GM12801 (cell line): ENCODE data around the gene FBXO33.

Source experiments
- TF ChIP-seq, protein P1 (sequence below): IDR thresholded peaks from one replicate; pipeline ENCODE4 v1.5.1; 2011; ENCODE audit warnings: control low read depth; ENCODE audit not compliant: insufficient read length; ENCODE audit errors: extremely low read depth

The FBXO33 gene

DNA sequence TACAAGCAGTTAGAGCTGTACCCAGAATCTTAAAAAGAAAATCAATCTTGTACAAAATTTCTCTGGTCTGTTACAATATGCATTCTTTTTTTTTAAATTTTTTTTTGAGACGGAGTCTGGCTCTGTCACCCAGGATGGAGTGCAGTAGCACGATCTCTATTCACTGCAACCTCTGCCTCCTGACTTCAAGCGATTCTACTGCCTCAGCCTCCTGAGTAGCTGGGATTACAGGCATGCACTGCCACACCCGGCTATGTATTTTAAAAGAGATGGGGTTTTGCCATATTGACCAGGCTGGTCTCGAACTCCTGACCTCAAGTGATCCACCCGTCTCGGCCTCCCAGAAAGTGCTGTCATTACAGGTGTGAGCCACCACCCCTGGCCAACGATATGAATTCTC lies 4.1 kb downstream of the FBXO33 start:
- TF ChIP-seq, protein P1, sequence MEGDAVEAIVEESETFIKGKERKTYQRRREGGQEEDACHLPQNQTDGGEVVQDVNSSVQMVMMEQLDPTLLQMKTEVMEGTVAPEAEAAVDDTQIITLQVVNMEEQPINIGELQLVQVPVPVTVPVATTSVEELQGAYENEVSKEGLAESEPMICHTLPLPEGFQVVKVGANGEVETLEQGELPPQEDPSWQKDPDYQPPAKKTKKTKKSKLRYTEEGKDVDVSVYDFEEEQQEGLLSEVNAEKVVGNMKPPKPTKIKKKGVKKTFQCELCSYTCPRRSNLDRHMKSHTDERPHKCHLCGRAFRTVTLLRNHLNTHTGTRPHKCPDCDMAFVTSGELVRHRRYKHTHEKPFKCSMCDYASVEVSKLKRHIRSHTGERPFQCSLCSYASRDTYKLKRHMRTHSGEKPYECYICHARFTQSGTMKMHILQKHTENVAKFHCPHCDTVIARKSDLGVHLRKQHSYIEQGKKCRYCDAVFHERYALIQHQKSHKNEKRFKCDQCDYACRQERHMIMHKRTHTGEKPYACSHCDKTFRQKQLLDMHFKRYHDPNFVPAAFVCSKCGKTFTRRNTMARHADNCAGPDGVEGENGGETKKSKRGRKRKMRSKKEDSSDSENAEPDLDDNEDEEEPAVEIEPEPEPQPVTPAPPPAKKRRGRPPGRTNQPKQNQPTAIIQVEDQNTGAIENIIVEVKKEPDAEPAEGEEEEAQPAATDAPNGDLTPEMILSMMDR, result no peak

DNA sequence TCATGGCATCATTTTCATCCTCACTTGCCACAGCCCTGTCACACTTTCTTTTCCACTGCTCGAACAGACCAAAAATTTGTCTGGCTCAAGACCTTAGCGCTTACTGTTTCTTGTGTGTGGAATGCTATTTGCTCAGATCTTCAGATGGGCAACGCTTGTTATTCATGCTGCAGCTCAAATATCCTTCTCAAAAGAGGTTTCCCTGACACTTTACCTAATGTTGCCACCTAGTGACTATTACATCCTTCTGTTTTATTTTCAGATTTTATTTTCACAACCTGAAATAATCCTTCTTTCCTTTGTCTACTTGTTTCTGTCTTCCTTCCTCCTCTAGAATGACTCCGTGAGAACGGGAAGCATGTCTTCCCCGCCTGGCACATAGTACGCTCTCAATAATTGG lies 5.6 kb downstream of the FBXO33 start:
- TF ChIP-seq, protein P1, result no peak

DNA sequence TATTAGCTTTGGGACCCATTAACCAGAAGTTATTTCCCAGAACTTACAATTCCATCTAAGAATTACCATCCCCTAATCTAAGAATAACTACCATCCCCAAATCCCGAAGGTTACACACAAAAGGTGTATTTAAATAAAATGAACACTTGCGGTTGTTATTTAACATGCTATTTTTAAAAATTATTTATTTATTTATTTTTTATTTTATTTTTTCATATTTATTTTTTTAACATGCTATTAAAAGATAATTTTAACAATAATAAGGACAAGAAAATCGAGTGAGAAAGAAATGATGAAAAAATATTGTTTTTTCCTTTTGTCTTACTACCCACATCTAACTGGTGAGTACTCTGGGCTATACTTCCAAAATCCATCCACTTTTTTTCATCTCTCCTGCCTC lies 6.3 kb downstream of the FBXO33 start:
- TF ChIP-seq, protein P1, result no peak

DNA sequence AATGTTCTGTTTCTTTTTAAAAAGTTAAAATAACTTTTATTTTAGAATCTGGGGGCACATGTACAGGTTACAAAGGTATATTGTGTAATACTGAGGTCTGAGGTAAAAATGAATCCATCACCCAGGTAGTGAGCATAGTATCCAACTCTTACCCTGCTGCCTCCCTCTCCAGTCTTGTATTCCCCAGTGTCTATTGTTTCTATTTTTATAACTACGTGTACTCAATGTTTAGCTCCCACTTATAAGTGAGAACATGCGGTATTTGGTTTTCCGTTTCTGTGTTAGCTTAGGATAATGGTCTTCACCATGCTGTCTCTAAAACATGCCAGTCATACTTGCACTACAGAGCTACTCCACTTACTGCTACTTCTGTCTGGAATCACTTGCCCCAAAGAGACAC lies 8.4 kb downstream of the FBXO33 start:
- TF ChIP-seq, protein P1, result no peak

DNA sequence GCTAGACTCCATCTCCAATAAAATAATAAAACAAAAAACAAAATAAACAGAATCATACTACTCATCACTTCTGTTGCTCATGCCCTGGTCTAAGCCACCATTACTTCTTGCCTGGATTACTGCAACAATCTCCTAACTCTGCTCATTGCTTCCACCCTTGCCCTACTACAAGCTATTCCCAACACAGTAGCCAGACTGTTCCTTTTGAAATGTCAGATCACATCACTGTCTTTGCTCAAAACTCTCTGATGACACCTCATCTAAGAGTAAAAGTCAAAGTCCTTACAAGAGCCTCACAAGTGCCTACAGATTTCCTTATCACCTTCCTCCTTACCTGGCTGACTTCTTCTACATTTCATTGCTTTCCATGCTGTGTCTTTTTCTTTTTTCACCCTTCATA lies 10.0 kb downstream of the FBXO33 start:
- TF ChIP-seq, protein P1, result no peak

DNA sequence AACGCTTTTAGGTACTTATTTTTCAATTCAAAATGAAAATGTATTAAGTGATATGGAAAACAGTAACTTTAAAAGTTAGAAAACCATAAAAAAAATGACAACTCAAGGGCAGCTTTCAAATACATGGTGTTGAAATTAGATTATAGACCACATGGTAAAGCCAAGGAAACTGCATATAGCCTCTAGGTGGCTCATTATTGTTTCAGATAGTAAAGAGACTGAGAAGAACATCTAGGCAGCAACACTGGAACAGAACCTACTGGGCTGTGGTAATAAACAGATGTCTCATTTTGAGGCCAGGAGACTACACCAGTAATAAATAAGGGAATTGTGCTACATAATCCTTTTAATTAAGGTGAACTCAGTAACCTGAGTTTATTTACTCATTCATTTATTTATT lies 13.0 kb downstream of the FBXO33 start:
- TF ChIP-seq, protein P1, result no peak

DNA sequence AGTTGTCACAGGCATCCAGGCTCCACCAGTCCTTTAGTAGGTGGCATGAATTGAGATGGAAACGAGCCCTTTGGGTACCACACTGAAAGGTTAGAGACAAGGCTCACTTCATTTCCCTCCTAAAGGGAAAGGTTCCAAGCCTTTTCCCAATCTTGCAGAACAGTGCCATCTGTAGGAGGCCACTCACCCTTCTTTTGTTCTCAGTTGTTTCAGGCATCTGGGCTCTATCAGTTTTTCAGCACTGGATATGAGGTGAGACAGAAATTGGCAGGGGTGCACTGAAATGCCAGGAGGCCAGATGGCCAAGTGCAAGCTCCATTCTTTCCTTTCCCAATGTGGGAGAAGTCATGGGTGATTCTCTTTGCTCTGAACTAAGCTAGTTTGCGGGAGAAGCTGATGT lies 15.2 kb downstream of the FBXO33 start:
- TF ChIP-seq, protein P1, result no peak

DNA sequence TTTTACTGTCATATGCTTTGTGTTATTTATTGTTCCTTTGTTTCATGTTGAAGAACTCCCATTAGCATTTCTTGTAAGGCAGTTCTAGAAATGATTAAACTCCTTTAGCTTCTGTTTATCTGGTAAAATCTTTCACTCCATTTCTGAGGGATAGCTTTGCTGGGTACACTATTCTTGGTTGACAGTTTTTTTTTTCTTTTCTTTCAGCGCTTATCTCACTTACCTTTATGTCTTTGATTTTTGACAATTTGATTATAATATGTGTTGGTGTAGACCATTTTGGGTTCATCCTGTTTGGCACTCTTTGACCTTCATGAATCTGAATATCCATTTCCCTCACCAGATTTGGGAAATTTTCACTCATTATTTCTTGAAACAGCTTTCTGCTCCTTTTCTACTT lies 16.2 kb downstream of the FBXO33 start:
- TF ChIP-seq, protein P1, result no peak
